IMR-90 (cell line): ENCODE data around the gene ANKRD6. TPM values are rescaled to one million over a fixed set of nuclear protein-coding genes. Genes with fewer than 3 reads are reported as not detected.

ENCODE experiments used
- ATAC-seq: fragments of 200-7000 bp; cut with Tn5 transposase; 2 replicates; pipeline ENCODE4 v1.9.1; 2020; ENCODE audit warnings: low read depth, mild to moderate bottlenecking, moderate library complexity
- BruUV-seq: library from RNA; stranded (reverse); fragments of 400-500 nt; replicated peaks from 2 replicates; lab custom pipeline; 2021; lab: Mats Ljungman, UMichigan
- CTCF ChIA-PET: fragments of 300-600 bp; formaldehyde crosslinking; extraction: SDS; loops from one replicate; lab custom pipeline; 2021; ENCODE audit warnings: antibody characterized with exemption; lab: Yijun Ruan, JAX
- POLR2A ChIA-PET: fragments of 300-600 bp; sonication (Branson Sonifier 250); formaldehyde crosslinking; loops from one replicate; lab custom pipeline; 2022; ENCODE audit warnings: antibody characterized with exemption; ENCODE audit not compliant: unreplicated experiment; lab: Charles Lee
- DNase-seq: peaks from one replicate; pipeline ENCODE4 v3.0.0; 2013
- H2AFZ ChIP-seq: replicated peaks from 2 replicates; pipeline ENCODE3; 2013; ENCODE audit warnings: low read length, mild to moderate bottlenecking; ENCODE audit not compliant: poor library complexity
- H2AK5ac ChIP-seq: 2 replicates; pipeline ENCODE4 v1.6.1; 2013; ENCODE audit warnings: low read depth, low read length, inconsistent platforms
- H2AK9ac ChIP-seq: replicated peaks from 2 replicates; pipeline ENCODE3; 2013; ENCODE audit warnings: mild to moderate bottlenecking, low read depth, low read length, moderate library complexity; ENCODE audit not compliant: poor library complexity
- H2BK120ac ChIP-seq: 2 replicates; pipeline ENCODE4 v1.6.1; 2013; ENCODE audit warnings: low read depth, low read length, inconsistent platforms
- H2BK15ac ChIP-seq: 3 replicates; pipeline ENCODE4 v1.6.1; 2013; ENCODE audit warnings: low read depth, low read length, inconsistent platforms
- H2BK20ac ChIP-seq: 2 replicates; pipeline ENCODE4 v1.6.1; 2013; ENCODE audit warnings: low read depth, mild to moderate bottlenecking, inconsistent platforms, low read length, moderate library complexity
- H2BK5ac ChIP-seq: 2 replicates; pipeline ENCODE4 v1.6.1; 2013; ENCODE audit warnings: mild to moderate bottlenecking, low read depth, low read length, inconsistent platforms; ENCODE audit not compliant: poor library complexity, severe bottlenecking
- H3K14ac ChIP-seq: replicated peaks from 2 replicates; pipeline ENCODE4 v1.6.1; 2013; ENCODE audit warnings: low read depth, low read length, inconsistent platforms
- H3K18ac ChIP-seq: 2 replicates; pipeline ENCODE4 v1.6.1; 2013; ENCODE audit warnings: low read depth, low read length, control low read depth
- H3K23ac ChIP-seq: 2 replicates; pipeline ENCODE4 v1.6.1; 2013; ENCODE audit warnings: low read depth, low read length, inconsistent platforms
- H3K27ac ChIP-seq: 2 replicates; pipeline ENCODE4 v1.5.1; 2013; ENCODE audit warnings: mild to moderate bottlenecking, control low read depth, low read length; ENCODE audit not compliant: insufficient read depth
- H3K27me3 ChIP-seq: 2 replicates; pipeline ENCODE4 v1.6.1; 2013; ENCODE audit warnings: low read length; ENCODE audit not compliant: control insufficient read depth, insufficient read depth
- H3K36me3 ChIP-seq: 2 replicates; pipeline ENCODE4 v1.6.1; 2013; ENCODE audit warnings: low read length, mixed read lengths; ENCODE audit not compliant: control insufficient read depth, insufficient read depth
- H3K4ac ChIP-seq: 2 replicates; pipeline ENCODE4 v1.6.1; 2013; ENCODE audit warnings: low read depth, low read length, inconsistent platforms
- H3K4me1 ChIP-seq: 2 replicates; pipeline ENCODE4 v1.6.1; 2013; ENCODE audit warnings: low read length, mixed read lengths; ENCODE audit not compliant: control insufficient read depth, insufficient read depth
- H3K4me2 ChIP-seq: 2 replicates; pipeline ENCODE4 v1.6.1; 2013; ENCODE audit warnings: low read depth, mild to moderate bottlenecking, control low read depth, low read length, moderate library complexity
- H3K4me3 ChIP-seq: 2 replicates; pipeline ENCODE4 v1.5.1; 2013; ENCODE audit warnings: low read depth, mild to moderate bottlenecking, control low read depth, low read length, moderate library complexity; ENCODE audit not compliant: insufficient read depth
- H3K56ac ChIP-seq: 2 replicates; pipeline ENCODE4 v1.6.1; 2013; ENCODE audit warnings: low read length, inconsistent platforms; ENCODE audit not compliant: insufficient read depth; ENCODE audit errors: extremely low read depth
- H3K79me1 ChIP-seq, 2 experiments: 2 replicates each; pipeline ENCODE4 v1.6.1; 2013; ENCODE audit warnings: low read length in 2 of 2, inconsistent platforms in 1 of 2, low read depth in 1 of 2
- H3K9ac ChIP-seq: 2 replicates; pipeline ENCODE4 v1.6.1; 2013; ENCODE audit warnings: low read depth, low read length, control low read depth
- H3K9me1 ChIP-seq: 2 replicates; pipeline ENCODE4 v1.6.1; 2013; ENCODE audit warnings: low read length, inconsistent platforms; ENCODE audit not compliant: insufficient read depth
- H3K9me3 ChIP-seq: 2 replicates; pipeline ENCODE4 v1.6.1; 2013; ENCODE audit warnings: low read length; ENCODE audit not compliant: control insufficient read depth, insufficient read depth
- H4K20me1 ChIP-seq: 2 replicates; pipeline ENCODE4 v1.6.1; 2013; ENCODE audit warnings: low read length, inconsistent platforms; ENCODE audit not compliant: insufficient read depth
- H4K5ac ChIP-seq: 2 replicates; pipeline ENCODE4 v1.6.1; 2013; ENCODE audit warnings: mild to moderate bottlenecking, low read depth, low read length, control low read depth
- H4K8ac ChIP-seq, 2 experiments: 2 replicates each; pipeline ENCODE4 v1.6.1; 2013; ENCODE audit warnings: low read depth in 2 of 2, low read length in 2 of 2, control low read depth in 1 of 2, inconsistent platforms in 1 of 2
- H4K91ac ChIP-seq: 2 replicates; pipeline ENCODE4 v1.6.1; 2013; ENCODE audit warnings: low read depth, low read length, inconsistent platforms; ENCODE audit not compliant: insufficient read depth
- BHLHE40 ChIP-seq: fragments of 150-350 bp; IDR thresholded peaks from 2 replicates; pipeline ENCODE4 v1.6.1; 2016; ENCODE audit warnings: mild to moderate bottlenecking, low read depth, low read length
- CEBPB ChIP-seq: IDR thresholded peaks from 2 replicates; pipeline ENCODE4 v1.6.1; 2012; ENCODE audit warnings: low read depth, low read length, improper control_type of control experiment
- ELK1 ChIP-seq: fragments of 150-350 bp; IDR thresholded peaks from 2 replicates; pipeline ENCODE4 v1.6.1; 2016; ENCODE audit warnings: low read depth, mild to moderate bottlenecking, low read length, moderate library complexity, borderline replicate concordance
- FOS ChIP-seq: fragments of 150-350 bp; IDR thresholded peaks from 2 replicates; pipeline ENCODE4 v1.6.1; 2016; ENCODE audit warnings: low read depth, low read length
- MAFK ChIP-seq: IDR thresholded peaks from 2 replicates; pipeline ENCODE4 v1.6.1; 2012; ENCODE audit warnings: low read depth, low read length, improper control_type of control experiment
- MAZ ChIP-seq: IDR thresholded peaks from 2 replicates; pipeline ENCODE4 v1.6.1; 2012; ENCODE audit warnings: low read depth, mild to moderate bottlenecking, low read length, improper control_type of control experiment, moderate library complexity, borderline replicate concordance
- MXI1 ChIP-seq: IDR thresholded peaks from 2 replicates; pipeline ENCODE4 v1.6.1; 2012; ENCODE audit warnings: low read depth, mild to moderate bottlenecking, low read length, moderate library complexity, borderline replicate concordance
- POLR2A ChIP-seq: IDR thresholded peaks from 2 replicates; pipeline ENCODE4 v1.6.1; 2012; ENCODE audit warnings: mild to moderate bottlenecking, low read depth, low read length
- RAD21 ChIP-seq: IDR thresholded peaks from 2 replicates; pipeline ENCODE4 v1.6.1; 2012; ENCODE audit warnings: low read length, improper control_type of control experiment
- SMC3 ChIP-seq: fragments of 150-350 bp; IDR thresholded peaks from 2 replicates; pipeline ENCODE4 v1.6.1; 2016; ENCODE audit warnings: low read depth, mild to moderate bottlenecking, antibody characterized with exemption, low read length, moderate library complexity
- WGBS, 2 experiments: methylation state at CpG; one replicate each; pipeline versions ENCODE4 v1.1.5 to v1.1.7; 2013; ENCODE audit warnings: missing lambda C conversion rate in 2 of 2; ENCODE audit not compliant: insufficient read length in 1 of 2; ENCODE audit errors: extremely low coverage in 2 of 2; 5-methylcytosine and 5-hydroxymethylcytosine counted together
- dilution Hi-C: fragments of 300-500 bp; cut with HindIII; formaldehyde crosslinking; loops from one replicate; pipeline ENCODE4 v1.14.3; 2018; ENCODE audit warnings: low sequenced_read_pairs; ENCODE audit not compliant: unreplicated experiment
- in situ Hi-C: fragments of 300-500 bp; cut with MboI; formaldehyde crosslinking; loops from 3 replicates; pipeline ENCODE4 v1.14.3; 2019; ENCODE audit warnings: low sequenced_read_pairs, inconsistent platforms, mixed read lengths
- intact Hi-C: fragments of 100-400 bp; cut with micrococcal nuclease; formaldehyde crosslinking; loops from 2 replicates; pipeline ENCODE4 v1.10.0; 2022
- polyA plus RNA-seq, 3 experiments: library from polyadenylated mRNA; depleted of rRNA; stranded (reverse); fragments of >200 nt; gene quantifications; 2 replicates each; pipeline ENCODE4 v1.2.3, GENCODE V29; 2012; ENCODE audit warnings: low replicate concordance in 1 of 3
- total RNA-seq: library from RNA; depleted of rRNA; stranded (reverse); fragments of >200 nt; gene quantifications from 2 replicates; pipeline ENCODE4 v1.2.3, GENCODE V29; 2012
- TF ChIP-seq, protein P1 (sequence below): conservative IDR thresholded peaks from 2 replicates; pipeline ENCODE4 v1.5.1; 2012; ENCODE audit warnings: mild to moderate bottlenecking, low read depth, low read length, improper control_type of control experiment

Gene ANKRD6
- total and polyA plus RNA-seq, 2 of the 4 experiments (the other 2 are of a cell fraction) = 0.12 to 0.18 TPM

- intact Hi-C loops (no loop called here), dilution Hi-C loops (no loop called here), in situ Hi-C loops (no loop called here)
- no peak overlapping the region for H3K14ac ChIP-seq
- no peaks in the 10 kb centered on the region for H4K20me1 ChIP-seq
- H3K23ac ChIP-seq = no peak overlapping the region
- no peak overlapping the region for H3K4me2 ChIP-seq
- H3K4me1 ChIP-seq = no peaks in the 10 kb centered on the region
- H3K4me3 ChIP-seq = no peak overlapping the region
- no peak overlapping the region for H3K4ac ChIP-seq
- ChIA-PET POLR2A (no interaction called here), CTCF (no interaction called here)
- DNase-seq (no peak), ATAC-seq (no peak)
- H2BK120ac ChIP-seq = no peak overlapping the region
- H3K27ac ChIP-seq = no peak overlapping the region
- H3K56ac ChIP-seq = no peak overlapping the region
- H3K27me3 ChIP-seq = no peaks in the 10 kb centered on the region
- H3K36me3 ChIP-seq = peaks cover 16% of the 10 kb centered on the region
- no peaks in the 10 kb centered on the region for H3K9me3 ChIP-seq
- no peak overlapping the region for H4K8ac ChIP-seq
- BruUV-seq = no TSS peak
- H3K79me1 ChIP-seq = peaks cover 4 to 11% of the 10 kb centered on the region in 2 experiments; a peak in 3 of 4 replicates
- 100% methylated on average over 1 of the region's 3 CpGs; no CpG with 5 or more reads in 1 of the 2 experiments for WGBS, 2 experiments
- no peaks in the 10 kb centered on the region; the same call in 1 of the 2 replicates for H3K9me1 ChIP-seq
- TF ChIP-seq, protein P1, sequence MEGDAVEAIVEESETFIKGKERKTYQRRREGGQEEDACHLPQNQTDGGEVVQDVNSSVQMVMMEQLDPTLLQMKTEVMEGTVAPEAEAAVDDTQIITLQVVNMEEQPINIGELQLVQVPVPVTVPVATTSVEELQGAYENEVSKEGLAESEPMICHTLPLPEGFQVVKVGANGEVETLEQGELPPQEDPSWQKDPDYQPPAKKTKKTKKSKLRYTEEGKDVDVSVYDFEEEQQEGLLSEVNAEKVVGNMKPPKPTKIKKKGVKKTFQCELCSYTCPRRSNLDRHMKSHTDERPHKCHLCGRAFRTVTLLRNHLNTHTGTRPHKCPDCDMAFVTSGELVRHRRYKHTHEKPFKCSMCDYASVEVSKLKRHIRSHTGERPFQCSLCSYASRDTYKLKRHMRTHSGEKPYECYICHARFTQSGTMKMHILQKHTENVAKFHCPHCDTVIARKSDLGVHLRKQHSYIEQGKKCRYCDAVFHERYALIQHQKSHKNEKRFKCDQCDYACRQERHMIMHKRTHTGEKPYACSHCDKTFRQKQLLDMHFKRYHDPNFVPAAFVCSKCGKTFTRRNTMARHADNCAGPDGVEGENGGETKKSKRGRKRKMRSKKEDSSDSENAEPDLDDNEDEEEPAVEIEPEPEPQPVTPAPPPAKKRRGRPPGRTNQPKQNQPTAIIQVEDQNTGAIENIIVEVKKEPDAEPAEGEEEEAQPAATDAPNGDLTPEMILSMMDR = no peak
- TF ChIP-seq SMC3 = no peak
- no peak for TF ChIP-seq FOS
- no peak for TF ChIP-seq RAD21
- no peak for TF ChIP-seq ELK1
- TF ChIP-seq MAFK = no peak
- TF ChIP-seq MXI1 = no peak
- no peak for TF ChIP-seq POLR2A
- no peak for TF ChIP-seq CEBPB
- TF ChIP-seq BHLHE40 = no peak
- no peak for TF ChIP-seq MAZ
- no peak overlapping the region for H2AK5ac ChIP-seq
- no peak overlapping the region for H2BK5ac ChIP-seq
- no peak overlapping the region for H4K91ac ChIP-seq
- no peak overlapping the region for H4K5ac ChIP-seq
- no peak overlapping the region for H3K18ac ChIP-seq
- H2BK20ac ChIP-seq = no peak overlapping the region
- H3K9ac ChIP-seq = no peak overlapping the region
- H2BK15ac ChIP-seq = no peak overlapping the region
- no peak overlapping the region for H2AFZ ChIP-seq
- no peak overlapping the region for H2AK9ac ChIP-seq
Measured at GRCh38 chr6:89642956-89643355, 210.0 kb downstream of the ANKRD6 start.
